ENCODE results near the gene HHIP. TPM values are rescaled to one million over a fixed set of nuclear protein-coding genes. Genes with fewer than 3 reads are reported as not detected.

HHIP gene
- total RNA-seq, 1 experiment from 2014 or later, result not detected

DNA sequence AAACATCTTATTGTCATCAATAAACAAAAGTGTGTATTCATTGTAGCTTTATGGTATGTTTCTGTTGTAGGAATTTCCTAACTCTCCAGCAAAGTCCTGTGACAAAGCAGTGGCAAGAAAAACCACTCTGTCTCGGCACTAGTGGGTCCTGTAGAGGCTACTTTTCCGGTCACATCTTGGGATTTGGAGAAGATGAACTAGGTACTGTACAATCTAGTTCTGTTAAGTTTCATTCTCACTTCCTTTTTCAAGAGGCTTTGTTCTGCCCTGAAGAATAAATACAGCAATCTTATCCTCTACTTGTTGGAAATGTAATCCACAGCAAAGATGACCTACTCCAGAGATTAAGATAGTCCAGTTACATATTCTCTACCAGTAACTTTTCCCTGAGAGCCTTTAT lies 69.3 kb downstream of the HHIP start:
- no peaks in the 10 kb centered on the region for H4K20me1 ChIP-seq (ENCODE audit: insufficient read depth, low read depth, low read length)
- no peaks in the 10 kb centered on the region for H3K9me3 ChIP-seq (ENCODE audit: low read length)
- no peak overlapping the region for H3K9ac ChIP-seq (ENCODE audit: low read length)
- no peaks in the 10 kb centered on the region for H3K36me3 ChIP-seq (ENCODE audit: insufficient read depth, low read length)
- no peak overlapping the region for H3K27ac ChIP-seq (ENCODE audit: low read length)
- H3K9me2 ChIP-seq (replicated peaks; ENCODE audit: insufficient read depth, low read length), result no peaks in the 10 kb centered on the region
- no peak overlapping the region for H3K4me2 ChIP-seq (ENCODE audit: low read depth, low read length, poor library complexity, severe bottlenecking)
- DNase-seq, result peak; percentile 44
- no peaks in the 10 kb centered on the region for H3K27me3 ChIP-seq (ENCODE audit: low read length)
- no peaks in the 10 kb centered on the region for H3K4me1 ChIP-seq (ENCODE audit: low read length)
- no peak overlapping the region for H2AFZ ChIP-seq (ENCODE audit: low read length)
- no peaks in the 10 kb centered on the region for H3K79me2 ChIP-seq (ENCODE audit: low read length)
- no peak overlapping the region for H3K4me3 ChIP-seq (ENCODE audit: low read length)

DNA sequence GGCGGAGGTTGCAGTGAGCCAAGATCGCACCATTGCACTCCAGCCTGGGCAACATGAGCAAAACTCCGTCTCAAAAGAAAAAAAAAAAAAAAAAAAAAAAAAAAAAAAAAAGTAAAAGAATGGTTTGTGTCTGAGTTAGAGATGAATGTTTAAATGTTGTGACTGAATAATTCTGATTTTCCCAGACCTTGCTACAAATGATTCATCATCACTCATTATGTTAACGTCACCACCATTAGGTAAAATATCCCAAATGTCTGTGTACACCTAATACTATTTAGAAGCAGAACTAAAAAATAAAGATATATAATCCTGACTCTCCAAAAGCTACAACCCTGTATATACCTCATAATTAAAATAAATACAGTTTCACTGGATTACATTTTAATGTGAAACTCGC lies 70.8 kb downstream of the HHIP start:
- Histone ChIP-seq H3K4me1 (ENCODE audit: low read length) (no peaks in the 10 kb centered on the region), H3K9ac (ENCODE audit: low read length) (no peak overlapping the region), H3K36me3 (ENCODE audit: insufficient read depth, low read length) (no peaks in the 10 kb centered on the region), H3K79me2 (ENCODE audit: low read length) (no peaks in the 10 kb centered on the region), H2AFZ (ENCODE audit: low read length) (no peak overlapping the region), H3K9me2 (replicated peaks; ENCODE audit: insufficient read depth, low read length) (no peaks in the 10 kb centered on the region), H3K4me3 (ENCODE audit: low read length) (no peak overlapping the region), H4K20me1 (ENCODE audit: insufficient read depth, low read depth, low read length) (no peaks in the 10 kb centered on the region), H3K9me3 (ENCODE audit: low read length) (no peaks in the 10 kb centered on the region), H3K27me3 (ENCODE audit: low read length) (no peaks in the 10 kb centered on the region), H3K4me2 (ENCODE audit: low read depth, low read length, poor library complexity, severe bottlenecking) (no peak overlapping the region), H3K27ac (ENCODE audit: low read length) (no peak overlapping the region)
- no peak for DNase-seq

DNA sequence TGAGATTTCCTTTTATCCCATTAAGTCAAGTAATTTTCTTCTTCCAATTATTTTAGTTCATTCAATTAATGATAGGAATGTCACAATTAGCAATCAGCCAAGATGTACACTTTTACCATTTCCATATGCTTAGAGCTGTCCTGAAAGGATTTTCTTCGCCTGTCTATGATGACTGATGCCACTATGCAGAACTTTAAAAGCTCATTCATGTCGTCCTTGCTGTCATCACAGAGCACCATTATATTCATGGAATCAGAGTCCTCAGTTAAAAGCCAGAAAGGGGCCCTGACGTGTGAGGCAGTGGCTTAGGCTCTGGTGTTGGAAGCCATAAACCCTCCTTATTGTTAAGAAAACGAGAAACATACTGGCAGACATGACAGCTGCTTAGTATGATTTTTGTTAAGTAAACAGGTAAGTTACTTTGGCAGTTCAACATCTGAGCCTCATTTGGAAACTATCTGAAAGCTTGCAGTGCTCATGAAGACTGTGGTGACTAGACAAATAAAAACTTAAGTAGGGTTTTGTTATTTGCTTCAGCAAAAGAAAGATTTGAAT lies 73.1 kb downstream of the HHIP start:
- Histone ChIP-seq H3K9ac (ENCODE audit: low read length) (no peak overlapping the region), H3K4me3 (ENCODE audit: low read length) (no peak overlapping the region), H3K36me3 (ENCODE audit: insufficient read depth, low read length) (no peaks in the 10 kb centered on the region), H3K4me2 (ENCODE audit: low read depth, low read length, poor library complexity, severe bottlenecking) (no peak overlapping the region), H3K9me3 (ENCODE audit: low read length) (no peaks in the 10 kb centered on the region), H3K4me1 (ENCODE audit: low read length) (no peaks in the 10 kb centered on the region), H3K79me2 (ENCODE audit: low read length) (no peaks in the 10 kb centered on the region), H3K27ac (ENCODE audit: low read length) (no peak overlapping the region), H2AFZ (ENCODE audit: low read length) (no peak overlapping the region), H3K27me3 (ENCODE audit: low read length) (no peaks in the 10 kb centered on the region), H3K9me2 (replicated peaks; ENCODE audit: insufficient read depth, low read length) (no peaks in the 10 kb centered on the region), H4K20me1 (ENCODE audit: insufficient read depth, low read depth, low read length) (no peaks in the 10 kb centered on the region)
- no peak for DNase-seq

DNA sequence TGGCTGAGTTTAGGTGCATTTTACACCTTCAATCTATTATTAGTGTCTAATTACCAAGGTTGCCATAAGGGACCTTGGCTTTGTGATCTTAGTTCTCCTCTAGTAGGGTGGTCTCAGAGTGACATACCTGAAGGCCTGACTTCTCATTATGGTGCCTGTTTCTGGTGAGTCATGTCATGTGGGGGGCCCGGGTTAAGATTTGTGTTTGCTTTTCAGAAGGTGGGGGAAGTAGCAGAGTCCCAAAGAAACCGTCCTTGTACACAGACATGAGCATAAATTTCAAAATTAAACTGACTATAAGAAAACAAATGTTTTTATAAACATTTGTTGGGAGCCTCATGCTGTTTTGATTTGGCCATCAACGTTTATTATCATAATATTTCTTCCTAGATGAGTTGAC lies 74.5 kb downstream of the HHIP start:
- Histone ChIP-seq H3K9me3 (ENCODE audit: low read length) (no peaks in the 10 kb centered on the region), H3K36me3 (ENCODE audit: insufficient read depth, low read length) (no peaks in the 10 kb centered on the region), H3K27me3 (ENCODE audit: low read length) (no peaks in the 10 kb centered on the region), H2AFZ (ENCODE audit: low read length) (no peak overlapping the region), H3K27ac (ENCODE audit: low read length) (no peak overlapping the region), H4K20me1 (ENCODE audit: insufficient read depth, low read depth, low read length) (no peaks in the 10 kb centered on the region), H3K4me1 (ENCODE audit: low read length) (no peaks in the 10 kb centered on the region), H3K9ac (ENCODE audit: low read length) (no peak overlapping the region), H3K9me2 (replicated peaks; ENCODE audit: insufficient read depth, low read length) (no peaks in the 10 kb centered on the region), H3K4me3 (ENCODE audit: low read length) (no peak overlapping the region), H3K4me2 (ENCODE audit: low read depth, low read length, poor library complexity, severe bottlenecking) (no peak overlapping the region), H3K79me2 (ENCODE audit: low read length) (no peaks in the 10 kb centered on the region)
- no peak for DNase-seq

DNA sequence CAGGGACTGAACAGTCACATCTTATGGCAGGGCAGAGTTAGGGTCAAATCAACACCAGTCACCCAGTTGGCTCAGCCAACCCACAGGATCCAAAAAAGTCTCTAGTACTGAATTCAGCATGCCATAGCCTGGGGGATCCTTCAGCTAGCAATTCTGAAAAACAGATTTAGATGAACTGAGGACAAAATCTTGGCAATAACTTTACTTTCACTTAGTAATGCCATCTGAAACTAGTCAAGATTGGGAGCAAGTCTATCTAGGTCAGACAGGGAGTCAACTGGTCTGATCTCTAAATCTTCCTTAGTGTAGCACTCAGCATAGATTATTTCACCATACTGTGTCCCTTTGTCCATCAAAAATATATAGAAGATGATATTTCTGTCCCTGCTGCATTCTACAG lies 76.0 kb downstream of the HHIP start:
- no peaks in the 10 kb centered on the region for H3K9me2 ChIP-seq (replicated peaks; ENCODE audit: insufficient read depth, low read length)
- H3K27me3 ChIP-seq (ENCODE audit: low read length), result no peaks in the 10 kb centered on the region
- H4K20me1 ChIP-seq (ENCODE audit: insufficient read depth, low read depth, low read length), result no peaks in the 10 kb centered on the region
- no peaks in the 10 kb centered on the region for H3K9me3 ChIP-seq (ENCODE audit: low read length)
- no peak overlapping the region for H3K9ac ChIP-seq (ENCODE audit: low read length)
- H3K36me3 ChIP-seq (ENCODE audit: insufficient read depth, low read length), result no peaks in the 10 kb centered on the region
- H3K4me2 ChIP-seq (ENCODE audit: low read depth, low read length, poor library complexity, severe bottlenecking), result no peak overlapping the region
- no peak for DNase-seq
- H3K4me3 ChIP-seq (ENCODE audit: low read length), result no peak overlapping the region
- H2AFZ ChIP-seq (ENCODE audit: low read length), result no peak overlapping the region
- H3K27ac ChIP-seq (ENCODE audit: low read length), result no peak overlapping the region
- H3K79me2 ChIP-seq (ENCODE audit: low read length), result no peaks in the 10 kb centered on the region
- H3K4me1 ChIP-seq (ENCODE audit: low read length), result no peaks in the 10 kb centered on the region

DNA sequence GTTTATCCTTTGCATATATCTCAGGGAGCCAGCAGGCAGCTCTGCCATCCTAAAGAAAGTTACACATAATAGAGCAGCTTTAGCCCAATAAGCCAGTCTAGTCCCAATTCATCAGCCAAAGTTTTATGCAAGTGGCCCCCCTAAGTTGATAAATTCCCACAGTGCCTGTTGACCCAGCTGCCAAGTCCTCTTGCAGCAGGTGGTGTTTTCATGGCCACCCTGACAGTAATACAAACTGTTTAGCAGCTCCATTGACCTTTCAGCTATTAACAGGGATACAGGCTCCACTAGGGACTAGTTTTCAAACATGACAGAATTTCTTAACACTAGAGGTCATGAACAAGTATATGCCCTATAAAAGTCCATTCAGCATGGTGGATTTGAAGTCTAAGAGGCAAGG lies 77.5 kb downstream of the HHIP start:
- Histone ChIP-seq H4K20me1 (ENCODE audit: insufficient read depth, low read depth, low read length) (no peaks in the 10 kb centered on the region), H3K27ac (ENCODE audit: low read length) (no peak overlapping the region), H3K36me3 (ENCODE audit: insufficient read depth, low read length) (no peaks in the 10 kb centered on the region), H3K4me2 (ENCODE audit: low read depth, low read length, poor library complexity, severe bottlenecking) (no peak overlapping the region), H3K79me2 (ENCODE audit: low read length) (no peaks in the 10 kb centered on the region), H2AFZ (ENCODE audit: low read length) (no peak overlapping the region), H3K9me3 (ENCODE audit: low read length) (no peaks in the 10 kb centered on the region), H3K9me2 (replicated peaks; ENCODE audit: insufficient read depth, low read length) (no peaks in the 10 kb centered on the region), H3K9ac (ENCODE audit: low read length) (no peak overlapping the region), H3K4me3 (ENCODE audit: low read length) (no peak overlapping the region), H3K27me3 (ENCODE audit: low read length) (no peaks in the 10 kb centered on the region), H3K4me1 (ENCODE audit: low read length) (no peaks in the 10 kb centered on the region)
- no peak for DNase-seq

DNA sequence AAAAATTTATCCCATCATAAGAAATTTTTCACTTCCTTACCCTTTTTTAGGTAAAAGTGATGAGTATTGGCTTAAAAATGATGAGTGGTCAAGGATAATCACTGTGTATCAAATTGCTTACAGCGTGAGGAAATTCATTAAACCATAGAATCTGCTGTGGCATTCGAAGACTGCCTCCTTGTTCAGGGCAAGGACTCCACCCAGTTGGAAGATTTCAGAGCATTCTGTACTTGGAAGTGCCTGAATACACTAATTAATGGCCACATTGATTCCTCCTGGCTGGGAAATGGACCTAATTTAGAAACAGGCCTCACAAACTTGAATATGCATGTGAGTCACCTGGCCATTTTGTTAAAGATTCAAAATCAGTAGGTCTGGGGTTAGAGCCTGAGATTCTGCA lies 83.2 kb downstream of the HHIP start:
- Histone ChIP-seq H3K27ac (ENCODE audit: low read length) (no peak overlapping the region), H3K9ac (ENCODE audit: low read length) (no peak overlapping the region), H3K9me2 (replicated peaks; ENCODE audit: insufficient read depth, low read length) (no peaks in the 10 kb centered on the region), H3K36me3 (ENCODE audit: insufficient read depth, low read length) (no peaks in the 10 kb centered on the region), H3K9me3 (ENCODE audit: low read length) (no peaks in the 10 kb centered on the region), H3K27me3 (ENCODE audit: low read length) (no peaks in the 10 kb centered on the region), H3K4me3 (ENCODE audit: low read length) (no peak overlapping the region), H3K4me1 (ENCODE audit: low read length) (no peaks in the 10 kb centered on the region), H3K79me2 (ENCODE audit: low read length) (no peaks in the 10 kb centered on the region), H3K4me2 (ENCODE audit: low read depth, low read length, poor library complexity, severe bottlenecking) (no peak overlapping the region), H2AFZ (ENCODE audit: low read length) (no peak overlapping the region), H4K20me1 (ENCODE audit: insufficient read depth, low read depth, low read length) (no peaks in the 10 kb centered on the region)
- no peak for DNase-seq

DNA sequence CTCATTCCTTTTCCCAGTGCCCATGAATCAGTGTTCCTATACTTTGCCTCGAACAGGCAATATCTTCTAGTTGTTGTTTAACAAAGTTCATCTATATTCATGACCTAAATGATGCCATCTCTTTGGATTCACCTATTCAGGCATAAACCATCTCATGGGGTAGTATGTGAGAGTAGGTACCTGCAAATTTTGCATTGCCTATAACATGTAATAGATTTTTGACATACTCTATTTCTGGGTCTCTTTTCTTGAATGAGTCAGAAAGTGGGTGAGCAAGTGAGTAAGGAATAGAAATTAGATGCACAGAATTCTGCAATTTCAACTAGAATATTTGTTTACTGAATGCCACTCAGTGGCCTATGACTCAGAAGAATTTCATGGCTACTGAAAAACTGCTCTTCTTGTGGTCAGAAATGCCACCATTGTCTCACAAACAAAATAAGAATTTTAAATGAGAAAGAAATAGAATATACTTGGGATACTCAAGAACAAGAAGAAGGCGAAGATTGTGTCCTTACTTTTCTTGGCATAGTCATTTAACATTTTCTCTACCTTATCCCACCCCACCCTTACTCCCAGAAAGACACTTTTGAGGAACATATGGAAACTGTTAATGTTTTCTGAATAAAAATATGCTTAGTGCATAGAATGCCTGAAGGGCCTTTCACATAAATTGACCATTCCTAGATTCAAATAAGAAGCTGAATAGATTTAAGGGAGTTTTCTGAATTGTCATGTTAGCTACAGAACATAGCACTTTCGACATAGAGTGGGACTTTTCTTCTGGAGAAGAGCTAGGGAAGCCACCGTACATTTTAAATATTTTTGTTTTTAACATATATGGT lies 86.8 kb downstream of the HHIP start:
- H3K27me3 ChIP-seq (ENCODE audit: low read length), result no peaks in the 10 kb centered on the region
- no peaks in the 10 kb centered on the region for H3K9me3 ChIP-seq (ENCODE audit: low read length)
- H3K27ac ChIP-seq (ENCODE audit: low read length), result no peak overlapping the region
- no peaks in the 10 kb centered on the region for H3K4me1 ChIP-seq (ENCODE audit: low read length)
- H4K20me1 ChIP-seq (ENCODE audit: insufficient read depth, low read depth, low read length), result no peaks in the 10 kb centered on the region
- H3K9me2 ChIP-seq (replicated peaks; ENCODE audit: insufficient read depth, low read length), result no peaks in the 10 kb centered on the region
- no peaks in the 10 kb centered on the region for H3K36me3 ChIP-seq (ENCODE audit: insufficient read depth, low read length)
- H3K79me2 ChIP-seq (ENCODE audit: low read length), result no peaks in the 10 kb centered on the region
- no peak overlapping the region for H3K4me3 ChIP-seq (ENCODE audit: low read length)
- no peak overlapping the region for H3K9ac ChIP-seq (ENCODE audit: low read length)
- H2AFZ ChIP-seq (ENCODE audit: low read length), result no peak overlapping the region
- DNase-seq, result no peak
- H3K4me2 ChIP-seq (ENCODE audit: low read depth, low read length, poor library complexity, severe bottlenecking), result no peak overlapping the region

Measured in Karpas-422 (cell line).